A673 (cell line): ENCODE data around the gene MBLAC2. TPM values are rescaled to one million over a fixed set of nuclear protein-coding genes. Genes with fewer than 3 reads are reported as not detected.

Experiments
- BruUV-seq: library from RNA; stranded (reverse); fragments of 400-500 nt; replicated peaks from 2 replicates; lab custom pipeline; 2021; lab: Mats Ljungman, UMichigan
- CTCF ChIA-PET: fragments of 300-600 bp; sonication (Branson Sonifier 250); formaldehyde crosslinking; loops from one replicate; lab custom pipeline; 2022; ENCODE audit warnings: antibody characterized with exemption; lab: Charles Lee
- POLR2A ChIA-PET: fragments of 300-600 bp; sonication (Branson Sonifier 250); formaldehyde crosslinking; loops from one replicate; lab custom pipeline; 2022; ENCODE audit warnings: antibody characterized with exemption; ENCODE audit not compliant: low non-redundant PET; lab: Charles Lee
- DNase-seq: peaks from one replicate; pipeline ENCODE4 v3.0.0-alpha.2; 2015; ENCODE audit warnings: low spot score
- H3K27ac ChIP-seq: fragments of 200-600 bp; sonication (generic); 2 replicates; pipeline ENCODE4 v1.5.1; 2016; ENCODE audit warnings: mixed run types, low read depth, mild to moderate bottlenecking, mixed read lengths, antibody characterized with exemption, low read length; ENCODE audit not compliant: poor library complexity, severe bottlenecking
- H3K27me3 ChIP-seq: fragments of 200-600 bp; sonication (generic); replicated peaks from 2 replicates; pipeline ENCODE4 v1.6.1; 2017; ENCODE audit warnings: mixed run types, low read depth, mild to moderate bottlenecking, mixed read lengths, antibody characterized with exemption, low read length; ENCODE audit not compliant: insufficient read depth, poor library complexity
- H3K36me3 ChIP-seq: fragments of 200-600 bp; sonication (generic); 2 replicates; pipeline ENCODE4 v1.6.1; 2016; ENCODE audit warnings: mixed run types, mild to moderate bottlenecking, mixed read lengths, antibody characterized with exemption, low read length; ENCODE audit not compliant: insufficient read depth, poor library complexity, severe bottlenecking
- H3K4me1 ChIP-seq: fragments of 200-600 bp; sonication (generic); 2 replicates; pipeline ENCODE4 v1.6.1; 2017; ENCODE audit warnings: mixed run types, mild to moderate bottlenecking, mixed read lengths, antibody characterized with exemption, low read length; ENCODE audit not compliant: insufficient read depth, poor library complexity, severe bottlenecking
- H3K4me3 ChIP-seq: fragments of 200-600 bp; sonication (generic); 2 replicates; pipeline ENCODE4 v1.5.1; 2016; ENCODE audit warnings: low read depth, mixed run types, mild to moderate bottlenecking, mixed read lengths, low read length; ENCODE audit not compliant: poor library complexity, severe bottlenecking
- H3K9me3 ChIP-seq: fragments of 200-600 bp; sonication (generic); 2 replicates; pipeline ENCODE4 v1.6.1; 2016; ENCODE audit warnings: mixed run types, low read depth, mild to moderate bottlenecking, mixed read lengths, antibody characterized with exemption, low read length; ENCODE audit not compliant: poor library complexity, severe bottlenecking
- EZH2 ChIP-seq: fragments of 200-600 bp; sonication (generic); IDR thresholded peaks from 2 replicates; pipeline ENCODE4 v1.6.1; 2017; ENCODE audit warnings: borderline replicate concordance, low read depth, mild to moderate bottlenecking, mixed read lengths, antibody characterized with exemption, low read length; ENCODE audit not compliant: poor library complexity, severe bottlenecking
- intact Hi-C: fragments of 100-400 bp; cut with micrococcal nuclease; formaldehyde crosslinking; loops from one replicate; pipeline ENCODE4 v1.10.0; 2022; ENCODE audit not compliant: unreplicated experiment
- total RNA-seq: library from RNA; stranded (reverse); gene quantifications from 2 replicates; pipeline ENCODE4 v1.2.3, GENCODE V29; 2021
- TF ChIP-seq, protein P1 (sequence below): fragments of 300-800, 200-600 bp; sonication (generic); conservative IDR thresholded peaks from 2 replicates; pipeline ENCODE4 v1.5.1; 2017; ENCODE audit warnings: low read depth, mild to moderate bottlenecking, antibody characterized with exemption, low read length, moderate library complexity, mixed read lengths

MBLAC2 gene
- total RNA-seq, 1 experiment from 2014 or later: 6.5 TPM

DNA sequence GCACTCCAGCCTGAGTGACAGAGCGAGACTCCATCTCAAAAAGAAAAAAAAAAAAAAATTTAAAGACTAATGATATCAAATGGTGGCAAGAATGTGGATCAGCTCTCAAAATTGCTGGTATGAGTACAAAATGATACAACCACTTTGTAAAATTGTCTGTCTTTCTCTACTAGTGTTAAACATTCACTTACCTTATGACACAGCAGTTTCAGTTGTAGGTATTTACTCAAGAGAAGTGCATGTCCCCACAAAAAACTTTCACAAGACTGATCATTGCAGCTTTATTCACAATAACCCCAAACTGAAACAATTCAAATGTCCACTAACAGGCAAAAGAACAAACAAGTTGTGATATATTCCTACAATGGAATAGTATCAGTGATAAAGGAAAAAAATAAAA, 50.3 kb downstream of the MBLAC2 start:
- CTCF ChIA-PET: no interaction called here
- intact Hi-C loops: no loop called here

DNA sequence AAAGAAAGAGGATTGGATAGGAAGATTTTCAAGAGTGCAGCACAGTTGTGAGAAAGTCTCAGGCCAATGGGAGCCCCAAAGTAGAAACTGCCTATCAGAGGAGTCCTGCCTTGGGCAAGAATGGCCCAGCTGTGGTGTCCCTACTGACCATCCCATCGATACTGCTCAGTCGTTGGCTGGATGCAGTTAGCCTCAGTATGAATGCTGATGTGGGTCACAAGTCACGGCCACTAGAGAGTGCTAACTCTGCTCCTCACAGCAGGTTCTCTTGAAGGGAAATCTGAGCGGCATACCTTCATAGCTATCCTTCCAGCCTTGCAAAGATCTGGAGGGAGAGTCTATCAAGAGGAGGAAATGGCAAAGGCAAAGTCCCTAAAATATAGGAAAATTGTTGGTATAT, 53.4 kb downstream of the MBLAC2 start:
- intact Hi-C loops: no loop called here
- no peak overlapping the region for H3K4me3 ChIP-seq

More for the DNA sequence above, 50.3 kb downstream of the MBLAC2 start:
- no peak for DNase-seq
- no peak overlapping the region for H3K4me3 ChIP-seq
- no TSS peak for BruUV-seq
- no peak overlapping the region for H3K27ac ChIP-seq
- no peaks in the 10 kb centered on the region for H3K4me1 ChIP-seq
- POLR2A ChIA-PET: no interaction called here
- no peaks in the 10 kb centered on the region for H3K36me3 ChIP-seq
- peaks cover 4% of the 10 kb centered on the region for H3K27me3 ChIP-seq
- H3K9me3 ChIP-seq: no peaks in the 10 kb centered on the region
- no peak for TF ChIP-seq EZH2
- TF ChIP-seq, protein P1, sequence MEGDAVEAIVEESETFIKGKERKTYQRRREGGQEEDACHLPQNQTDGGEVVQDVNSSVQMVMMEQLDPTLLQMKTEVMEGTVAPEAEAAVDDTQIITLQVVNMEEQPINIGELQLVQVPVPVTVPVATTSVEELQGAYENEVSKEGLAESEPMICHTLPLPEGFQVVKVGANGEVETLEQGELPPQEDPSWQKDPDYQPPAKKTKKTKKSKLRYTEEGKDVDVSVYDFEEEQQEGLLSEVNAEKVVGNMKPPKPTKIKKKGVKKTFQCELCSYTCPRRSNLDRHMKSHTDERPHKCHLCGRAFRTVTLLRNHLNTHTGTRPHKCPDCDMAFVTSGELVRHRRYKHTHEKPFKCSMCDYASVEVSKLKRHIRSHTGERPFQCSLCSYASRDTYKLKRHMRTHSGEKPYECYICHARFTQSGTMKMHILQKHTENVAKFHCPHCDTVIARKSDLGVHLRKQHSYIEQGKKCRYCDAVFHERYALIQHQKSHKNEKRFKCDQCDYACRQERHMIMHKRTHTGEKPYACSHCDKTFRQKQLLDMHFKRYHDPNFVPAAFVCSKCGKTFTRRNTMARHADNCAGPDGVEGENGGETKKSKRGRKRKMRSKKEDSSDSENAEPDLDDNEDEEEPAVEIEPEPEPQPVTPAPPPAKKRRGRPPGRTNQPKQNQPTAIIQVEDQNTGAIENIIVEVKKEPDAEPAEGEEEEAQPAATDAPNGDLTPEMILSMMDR: no peak

DNA sequence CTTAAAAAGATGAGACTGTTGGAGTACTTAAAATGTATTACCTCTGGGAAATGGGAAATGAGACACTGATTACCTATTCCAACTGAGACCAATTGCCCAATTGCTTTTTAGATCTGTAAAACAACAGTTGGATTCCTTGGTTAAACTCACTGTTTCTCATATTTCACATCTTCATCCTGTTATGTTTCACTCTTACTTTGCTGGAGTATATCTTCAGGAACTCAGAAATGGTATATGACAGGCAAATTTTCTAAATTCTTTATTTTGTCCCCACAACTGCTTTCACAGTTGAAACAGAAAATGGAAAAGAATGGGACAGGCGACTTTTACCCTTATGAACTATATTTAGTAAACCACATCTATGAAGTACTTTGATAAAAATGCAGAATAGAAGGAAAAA, 56.4 kb downstream of the MBLAC2 start:
- no peaks in the 10 kb centered on the region for H3K9me3 ChIP-seq
- no TSS peak for BruUV-seq
- H3K36me3 ChIP-seq: no peaks in the 10 kb centered on the region
- H3K4me3 ChIP-seq: no peak overlapping the region
- H3K27ac ChIP-seq: no peak overlapping the region
- DNase-seq: no peak
- POLR2A ChIA-PET: no interaction called here
- no peaks in the 10 kb centered on the region for H3K4me1 ChIP-seq
- intact Hi-C loops: no loop called here
- H3K27me3 ChIP-seq: no peaks in the 10 kb centered on the region
- TF ChIP-seq EZH2: no peak
- TF ChIP-seq, protein P1: no peak
- CTCF ChIA-PET: no interaction called here

More for the DNA sequence above, 53.4 kb downstream of the MBLAC2 start:
- Histone ChIP-seq H3K27ac (no peak overlapping the region), H3K4me1 (no peaks in the 10 kb centered on the region), H3K9me3 (no peaks in the 10 kb centered on the region), H3K27me3 (no peaks in the 10 kb centered on the region), H3K36me3 (no peaks in the 10 kb centered on the region)
- BruUV-seq: no TSS peak
- ChIA-PET POLR2A (no interaction called here), CTCF (no interaction called here)
- TF ChIP-seq, protein P1: no peak
- no peak for TF ChIP-seq EZH2
- DNase-seq: no peak
